HUES6 (cell line): Measurements from ENCODE around the gene CHRNA9.
"Not testable (repeated sequence)": the region's sequence is repeated elsewhere in the genome, so short reads cannot be mapped to it uniquely, and the experiment has no call there.

Experiments
- H3K27ac ChIP-seq: 2 replicates; pipeline ENCODE4 v1.7.0; 2013; ENCODE audit warnings: low read depth, mild to moderate bottlenecking, low read length, inconsistent platforms
- H3K27me3 ChIP-seq: 2 replicates; pipeline ENCODE4 v1.6.1; 2013; ENCODE audit warnings: low read length; ENCODE audit not compliant: control insufficient read depth, insufficient read depth
- H3K36me3 ChIP-seq: 2 replicates; pipeline ENCODE4 v1.6.1; 2013; ENCODE audit warnings: low read length; ENCODE audit not compliant: control insufficient read depth, insufficient read depth
- H3K4me1 ChIP-seq: 2 replicates; pipeline ENCODE4 v1.6.1; 2013; ENCODE audit warnings: low read length; ENCODE audit not compliant: control insufficient read depth, insufficient read depth
- H3K4me3 ChIP-seq: 2 replicates; pipeline ENCODE4 v1.5.1; 2013; ENCODE audit warnings: low read depth, low read length
- H3K9ac ChIP-seq: one replicate; pipeline ENCODE4 v1.6.1; 2013; ENCODE audit warnings: mild to moderate bottlenecking, low read length
- H3K9me3 ChIP-seq: 2 replicates; pipeline ENCODE4 v1.6.1; 2013; ENCODE audit warnings: low read depth, low read length; ENCODE audit not compliant: control insufficient read depth, insufficient read depth

CHRNA9 gene

DNA sequence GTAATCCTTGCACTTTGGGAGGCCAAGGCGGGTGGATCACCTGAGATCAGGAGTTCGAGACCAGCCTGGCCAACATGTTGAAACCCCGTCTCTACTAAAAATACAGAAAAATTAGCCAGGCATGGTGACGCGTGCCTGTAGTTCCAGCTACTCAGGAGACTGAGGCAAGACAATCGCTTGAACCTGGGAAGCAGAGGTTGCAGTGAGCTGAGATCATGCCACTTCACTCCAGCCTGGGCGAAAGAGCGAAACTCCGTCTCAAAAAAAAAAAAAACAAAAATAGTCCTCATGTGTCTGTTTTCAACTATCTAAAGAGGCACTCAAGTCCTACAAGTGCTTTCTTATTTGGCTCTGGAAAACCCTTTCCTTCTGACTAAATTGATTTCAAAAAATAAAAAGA is 57.1 kb downstream of the CHRNA9 start:
- H3K4me1 ChIP-seq = peaks cover 11% of the 10 kb centered on the region
- H3K27me3 ChIP-seq = not testable (repeated sequence)

DNA sequence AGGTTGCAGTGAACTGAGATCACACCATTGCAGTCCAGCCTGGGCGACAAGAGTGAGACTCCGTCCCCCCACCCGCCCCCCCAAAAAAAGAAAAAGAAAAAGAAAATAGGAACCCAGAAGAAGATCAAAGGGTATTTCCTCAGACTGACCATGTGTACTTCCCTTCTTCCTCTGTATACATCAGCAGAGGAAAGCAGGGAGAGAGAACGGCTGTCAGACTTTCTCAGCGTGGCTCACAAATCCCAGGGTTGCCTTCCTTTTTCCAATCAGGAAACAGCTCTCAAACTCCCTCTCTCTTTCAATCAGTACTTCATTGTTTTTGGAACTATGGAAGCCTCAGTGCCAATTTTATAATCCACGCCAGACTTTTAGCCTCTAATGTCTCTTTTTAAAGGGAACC is 59.1 kb downstream of the CHRNA9 start:
- H3K27ac ChIP-seq = no peak overlapping the region
- H3K9ac ChIP-seq = no peak overlapping the region

More for the DNA sequence above, 57.1 kb downstream of the CHRNA9 start:
- H3K9ac ChIP-seq, H3K9me3 ChIP-seq, H3K4me3 ChIP-seq, H3K27ac ChIP-seq, H3K36me3 ChIP-seq: not testable (repeated sequence)

DNA sequence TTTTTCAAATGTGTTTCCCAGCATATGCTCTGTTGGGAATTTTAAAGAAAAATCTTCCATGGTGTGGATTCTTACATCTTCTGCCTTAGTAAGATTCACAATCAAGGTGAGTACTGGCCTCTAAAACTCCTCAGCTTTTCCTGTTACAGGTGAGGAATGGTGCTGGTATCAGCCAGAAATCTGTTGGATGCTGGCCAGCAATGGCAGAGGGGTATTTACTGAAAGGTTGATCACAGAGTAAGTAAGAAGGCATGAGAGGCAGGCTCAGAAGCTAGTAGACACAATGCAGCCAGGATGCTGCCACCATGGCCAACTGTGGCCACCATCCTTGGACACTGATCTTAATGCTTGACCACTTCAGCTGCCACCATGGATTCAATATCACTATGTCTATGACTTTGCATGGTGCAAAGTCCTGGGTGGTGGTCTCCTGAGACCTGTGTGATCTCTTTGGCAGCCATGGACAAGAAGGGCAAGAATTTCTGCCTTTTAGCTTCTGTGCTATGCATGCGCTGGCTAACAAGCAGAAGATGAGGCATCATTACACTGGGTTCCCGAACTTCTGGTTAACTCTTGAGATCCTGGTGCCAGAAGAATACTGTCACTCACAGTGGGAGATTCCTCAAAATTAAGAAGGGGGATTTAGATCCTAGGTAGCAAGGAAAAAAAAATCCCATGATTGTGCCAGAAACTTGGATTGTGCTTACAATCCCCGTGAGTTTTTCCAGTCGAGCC is 60.2 kb downstream of the CHRNA9 start:
- Histone ChIP-seq H3K36me3 (no peaks in the 10 kb centered on the region), H3K9ac (no peak overlapping the region), H3K27me3 (no peaks in the 10 kb centered on the region), H3K27ac (no peak overlapping the region), H3K4me3 (no peak overlapping the region), H3K4me1 (peaks cover 11% of the 10 kb centered on the region), H3K9me3 (no peaks in the 10 kb centered on the region)

More for the DNA sequence above, 59.1 kb downstream of the CHRNA9 start:
- Histone ChIP-seq H3K4me3 (no peak overlapping the region), H3K4me1 (peaks cover 11% of the 10 kb centered on the region), H3K27me3 (no peaks in the 10 kb centered on the region), H3K36me3 (no peaks in the 10 kb centered on the region), H3K9me3 (no peaks in the 10 kb centered on the region)

DNA sequence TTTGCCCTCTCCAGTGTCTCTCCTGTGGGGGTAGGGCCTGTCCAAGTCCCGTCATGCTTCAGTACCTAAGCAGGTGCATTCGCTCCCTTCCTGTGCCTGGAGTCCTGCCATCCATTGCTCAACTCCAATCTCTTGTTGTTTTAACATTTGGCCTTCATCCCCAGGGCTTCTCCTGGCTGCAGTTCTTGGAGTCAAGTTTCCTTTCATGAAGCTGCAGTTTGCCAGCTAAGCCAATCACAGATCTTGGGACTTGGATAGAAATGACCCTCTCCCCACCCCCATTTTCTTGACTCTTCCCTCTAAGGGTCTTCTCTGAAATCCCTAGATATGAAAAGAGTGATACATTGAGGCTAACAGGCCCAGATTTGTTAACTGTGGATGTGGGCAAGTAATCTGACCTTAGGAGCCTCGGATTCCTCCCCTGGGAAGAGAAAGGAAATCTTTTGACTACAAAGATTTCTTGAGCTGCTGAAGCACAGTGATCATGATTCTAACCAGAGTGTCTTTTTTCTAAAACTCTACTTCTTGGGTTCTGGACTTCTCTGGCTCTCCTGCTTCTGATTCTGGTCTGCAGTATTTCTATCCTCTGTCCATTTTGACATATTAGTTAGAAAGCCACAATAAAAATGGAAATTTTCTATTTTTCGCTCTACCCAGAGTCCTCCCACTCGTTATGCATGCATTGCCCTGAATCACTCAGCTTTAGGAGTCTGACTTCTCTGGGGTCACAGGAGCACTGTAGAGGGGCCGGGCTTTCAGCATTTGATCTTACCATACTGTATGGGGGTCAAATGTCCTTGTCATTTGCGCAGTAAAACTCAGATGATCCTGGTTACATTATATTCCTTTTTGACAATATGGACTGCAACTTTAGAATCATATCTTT is 61.0 kb downstream of the CHRNA9 start:
- Histone ChIP-seq H3K9me3 (no peaks in the 10 kb centered on the region), H3K27me3 (no peaks in the 10 kb centered on the region), H3K4me3 (no peak overlapping the region), H3K36me3 (no peaks in the 10 kb centered on the region), H3K4me1 (peaks cover 11% of the 10 kb centered on the region), H3K27ac (no peak overlapping the region), H3K9ac (no peak overlapping the region)

DNA sequence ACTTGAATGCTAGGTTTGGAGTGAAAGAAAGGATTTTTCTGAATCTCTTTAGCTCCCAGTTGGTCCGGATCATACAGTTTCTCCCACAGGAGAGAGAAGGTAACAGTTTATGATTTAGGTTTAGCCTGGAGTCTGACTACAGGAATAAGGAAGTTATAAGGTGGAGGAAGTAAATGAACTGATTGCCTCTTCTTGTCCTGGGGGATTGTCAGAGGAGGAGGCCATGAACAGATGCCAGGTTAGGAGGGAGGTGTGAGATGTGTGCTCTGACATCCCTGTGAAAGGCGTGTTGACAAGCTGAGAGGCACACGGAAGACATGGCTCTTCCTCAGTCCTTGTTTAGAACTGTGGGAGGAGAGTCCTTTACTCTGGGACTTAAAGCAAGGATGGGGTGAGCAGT is 64.4 kb downstream of the CHRNA9 start:
- Histone ChIP-seq H3K4me3 (no peak overlapping the region), H3K27me3 (no peaks in the 10 kb centered on the region), H3K27ac (no peak overlapping the region), H3K9me3 (no peaks in the 10 kb centered on the region), H3K36me3 (no peaks in the 10 kb centered on the region), H3K4me1 (peaks cover 26% of the 10 kb centered on the region), H3K9ac (no peak overlapping the region)

DNA sequence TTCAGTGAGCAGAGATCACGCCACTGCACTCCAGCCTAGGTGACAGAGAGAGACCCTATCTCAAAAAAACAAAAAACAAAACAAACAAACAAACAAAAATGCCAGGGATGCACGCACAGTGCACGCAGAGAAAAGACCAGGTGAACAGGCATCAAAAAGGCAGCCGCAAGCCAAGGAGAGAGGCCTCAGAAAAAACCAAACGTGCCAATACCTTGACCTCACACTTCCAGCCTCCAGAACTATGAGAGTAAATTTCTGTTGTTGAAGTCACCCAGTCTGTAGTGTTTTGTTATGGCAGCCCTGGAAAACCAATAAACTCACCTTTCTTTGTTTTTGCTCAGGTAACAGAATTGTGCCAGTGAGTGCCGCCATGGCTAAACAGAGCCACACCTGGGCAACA is 66.0 kb downstream of the CHRNA9 start:
- H3K9ac ChIP-seq = no peak overlapping the region
- H3K9me3 ChIP-seq = 0 out of 2 replicates have a peak, but pooled peaks cover under 1% of the 10 kb centered on the region
- no peaks in the 10 kb centered on the region for H3K36me3 ChIP-seq
- H3K27ac ChIP-seq = no peak overlapping the region
- H3K4me3 ChIP-seq = no peak overlapping the region
- H3K27me3 ChIP-seq = no peaks in the 10 kb centered on the region
- peaks cover 21% of the 10 kb centered on the region for H3K4me1 ChIP-seq

DNA sequence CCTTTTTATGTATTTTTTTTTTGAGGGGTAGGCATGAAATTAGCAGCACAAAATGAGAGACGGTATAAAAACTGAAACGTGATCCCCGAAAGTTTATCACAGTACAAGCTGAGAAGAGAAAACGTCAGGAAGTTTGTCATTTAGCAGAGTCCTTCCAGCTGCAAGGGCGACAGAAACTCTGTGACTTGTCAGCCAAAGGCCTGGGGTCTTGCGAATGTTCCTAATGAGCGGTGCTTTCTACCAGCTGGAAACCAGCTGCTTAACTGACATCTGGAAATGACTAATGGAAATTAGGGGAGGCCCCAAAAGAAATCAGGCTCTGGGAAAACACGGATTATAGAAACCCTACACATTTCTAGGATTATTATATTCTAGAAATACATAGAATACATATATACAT is 66.5 kb downstream of the CHRNA9 start:
- no peak overlapping the region for H3K9ac ChIP-seq
- H3K36me3 ChIP-seq = no peaks in the 10 kb centered on the region
- no peak overlapping the region for H3K4me3 ChIP-seq
- peaks cover 6% of the 10 kb centered on the region for H3K9me3 ChIP-seq
- H3K27me3 ChIP-seq = no peaks in the 10 kb centered on the region
- peaks cover 17% of the 10 kb centered on the region; the same call in 1 of the 2 replicates for H3K4me1 ChIP-seq
- no peak overlapping the region for H3K27ac ChIP-seq

DNA sequence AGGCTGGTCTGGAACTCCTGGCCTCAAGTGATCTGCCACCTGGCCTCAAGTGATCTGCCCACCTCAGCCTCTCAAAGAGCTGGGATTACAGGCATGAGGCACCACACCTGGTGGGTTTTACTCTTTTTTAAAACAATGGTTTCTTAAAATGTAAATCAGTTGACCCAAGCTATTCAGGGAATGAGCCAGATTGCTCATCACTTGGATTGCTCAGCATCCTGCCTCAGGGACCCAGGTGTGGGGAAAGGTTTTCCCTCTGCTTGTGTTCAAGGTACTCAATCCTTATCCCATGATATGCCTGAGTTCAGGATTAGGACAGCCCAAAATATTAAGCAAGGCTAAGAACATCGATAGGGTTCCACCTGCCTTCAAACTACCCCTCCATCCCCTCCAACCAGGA is 67.4 kb downstream of the CHRNA9 start:
- Histone ChIP-seq H3K36me3 (no peaks in the 10 kb centered on the region), H3K4me1 (peaks cover 17% of the 10 kb centered on the region; the same call in 1 of the 2 replicates), H3K9ac (no peak overlapping the region), H3K27ac (no peak overlapping the region), H3K4me3 (no peak overlapping the region), H3K27me3 (no peaks in the 10 kb centered on the region), H3K9me3 (peaks cover 15% of the 10 kb centered on the region)

DNA sequence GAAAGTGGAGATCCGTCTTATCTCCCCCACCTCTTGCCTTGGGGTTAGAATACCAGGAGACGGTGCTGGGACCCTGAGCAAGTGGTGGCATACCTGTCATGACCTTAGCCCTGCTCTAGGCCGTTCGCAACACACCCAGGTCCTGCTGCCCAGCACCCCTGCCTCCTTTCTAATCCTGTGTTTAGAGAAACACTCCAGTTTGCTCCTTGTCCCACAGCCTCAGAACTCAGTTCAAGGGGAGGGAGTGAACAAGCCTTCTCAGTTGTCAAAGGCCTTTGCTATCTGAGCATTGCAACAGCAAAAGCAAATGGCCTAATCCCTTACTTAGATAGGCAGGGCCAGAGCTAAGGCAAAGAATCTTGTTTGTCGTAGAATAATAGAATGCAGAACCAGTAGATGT is 67.9 kb downstream of the CHRNA9 start:
- Histone ChIP-seq H3K36me3 (no peaks in the 10 kb centered on the region), H3K9ac (no peak overlapping the region), H3K4me3 (no peak overlapping the region), H3K27me3 (no peaks in the 10 kb centered on the region), H3K4me1 (peaks cover 17% of the 10 kb centered on the region; the same call in 1 of the 2 replicates), H3K27ac (no peak overlapping the region), H3K9me3 (peaks cover 18% of the 10 kb centered on the region)
